ENCODE measurements around the gene DGKI.

DGKI gene

DNA sequence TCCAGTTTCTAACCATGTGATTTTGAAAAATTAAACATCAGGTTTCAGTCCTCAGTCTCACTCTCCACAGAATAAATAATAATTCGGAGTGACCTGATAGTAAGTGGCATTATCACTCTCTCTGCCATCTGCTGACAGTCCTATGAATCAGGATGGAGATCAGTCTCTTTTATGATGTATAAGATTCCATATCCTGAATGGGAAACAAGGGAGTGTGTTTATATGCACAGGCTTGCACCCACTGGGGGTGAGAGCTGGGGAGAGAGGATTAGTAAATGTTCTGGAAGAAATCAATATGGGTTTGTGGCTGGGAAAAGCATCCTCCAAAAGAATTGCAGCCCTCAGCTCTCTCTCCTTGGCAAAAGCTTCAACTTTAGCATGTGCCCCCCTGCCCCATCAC lies 45.3 kb downstream of the DGKI start:
- Histone ChIP-seq H2BK15ac (ENCODE audit: low read depth, poor library complexity, severe bottlenecking) (no peak overlapping the region), H3K9me3 (ENCODE audit: control insufficient read depth, low read length) (no peaks in the 10 kb centered on the region), H4K8ac (ENCODE audit: low read length) (no peak overlapping the region), H3K36me3 (ENCODE audit: control insufficient read depth in 1 of 2, insufficient read depth in 2 of 2, low read depth in 1 of 2, low read length in 2 of 2) (no peaks in the 10 kb centered on the region), H3K79me1 (replicated peaks; ENCODE audit: low read length, poor library complexity, severe bottlenecking) (no peaks in the 10 kb centered on the region), H3K27me3 (ENCODE audit: control insufficient read depth in 1 of 2, insufficient read depth in 1 of 2, low read length in 2 of 2) (no peaks in the 10 kb centered on the region), H2AK5ac (ENCODE audit: low read length, severe bottlenecking) (no peak overlapping the region), H2AFZ (ENCODE audit: low read depth, low read length) (no peak overlapping the region), H3K23ac (ENCODE audit: low read length in 2 of 2) (no peak overlapping the region), H3K9ac (ENCODE audit: low read length) (no peak overlapping the region), H3K4me3 (ENCODE audit: insufficient read depth in 1 of 2, low read depth in 1 of 2, low read length in 2 of 2) (no peak overlapping the region), H4K91ac (ENCODE audit: low read length) (no peak overlapping the region), H3K4ac (ENCODE audit: low read depth in 1 of 2, low read length in 2 of 2) (no peak overlapping the region), H3K18ac (ENCODE audit: low read depth in 1 of 2, low read length in 2 of 2) (no peak overlapping the region), H3K14ac (ENCODE audit: low read length in 2 of 2) (no peak overlapping the region), H3K4me1 (ENCODE audit: control insufficient read depth, insufficient read depth, low read depth, low read length) (peaks cover 3% of the 10 kb centered on the region), H3K27ac (ENCODE audit: low read length, poor library complexity, severe bottlenecking) (no peak overlapping the region), H2BK12ac (ENCODE audit: low read length in 2 of 2) (no peak overlapping the region), H2BK120ac (ENCODE audit: low read depth, low read length) (no peak overlapping the region), H2BK5ac (ENCODE audit: low read depth, low read length, poor library complexity, severe bottlenecking) (no peak overlapping the region), H3K4me2 (ENCODE audit: low read length, poor library complexity, severe bottlenecking) (no peak overlapping the region)
- 100% methylated on average over 1 of the region's 1 CpG for WGBS
- DNase-seq: no peak

DNA sequence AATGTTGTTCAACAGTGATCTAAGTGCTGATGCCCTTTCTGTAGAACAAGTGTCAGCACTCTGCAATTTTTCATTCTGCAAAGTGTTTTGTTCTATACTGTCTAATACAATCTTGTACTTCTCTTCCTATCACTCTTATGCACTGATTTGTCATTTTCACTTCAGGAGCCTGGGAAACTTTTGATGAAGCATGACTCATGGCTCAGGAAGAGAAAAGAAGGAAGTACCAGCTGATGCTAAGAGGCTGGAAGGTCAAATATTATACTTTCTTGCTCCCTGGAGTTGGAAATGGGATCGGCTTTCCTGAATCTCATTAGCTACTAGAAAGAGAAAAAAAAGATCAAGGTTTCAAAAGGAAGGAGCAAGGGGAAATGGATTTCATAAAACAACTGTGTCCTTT lies 45.8 kb downstream of the DGKI start:
- H3K4me3 ChIP-seq (ENCODE audit: insufficient read depth in 1 of 2, low read depth in 1 of 2, low read length in 2 of 2): no peak overlapping the region
- DNase-seq: peak; percentile 8
- H3K18ac ChIP-seq (ENCODE audit: low read depth in 1 of 2, low read length in 2 of 2): no peak overlapping the region
- no peak overlapping the region for H2BK120ac ChIP-seq (ENCODE audit: low read depth, low read length)
- H2BK12ac ChIP-seq (ENCODE audit: low read length in 2 of 2): no peak overlapping the region
- H3K36me3 ChIP-seq (ENCODE audit: control insufficient read depth in 1 of 2, insufficient read depth in 2 of 2, low read depth in 1 of 2, low read length in 2 of 2): no peaks in the 10 kb centered on the region
- H3K79me1 ChIP-seq (replicated peaks; ENCODE audit: low read length, poor library complexity, severe bottlenecking): no peaks in the 10 kb centered on the region
- no peak overlapping the region for H3K4me2 ChIP-seq (ENCODE audit: low read length, poor library complexity, severe bottlenecking)
- H3K14ac ChIP-seq (ENCODE audit: low read length in 2 of 2): no peak overlapping the region
- no peak overlapping the region for H2AK5ac ChIP-seq (ENCODE audit: low read length, severe bottlenecking)
- H3K27ac ChIP-seq (ENCODE audit: low read length, poor library complexity, severe bottlenecking): no peak overlapping the region
- H3K27me3 ChIP-seq (ENCODE audit: control insufficient read depth in 1 of 2, insufficient read depth in 1 of 2, low read length in 2 of 2): no peaks in the 10 kb centered on the region
- H3K4ac ChIP-seq (ENCODE audit: low read depth in 1 of 2, low read length in 2 of 2): no peak overlapping the region
- WGBS: no CpG with 5 or more reads among the region's 1 CpG
- H3K9me3 ChIP-seq (ENCODE audit: control insufficient read depth, low read length): no peaks in the 10 kb centered on the region
- no peak overlapping the region for H3K9ac ChIP-seq (ENCODE audit: low read length)
- peaks cover 3% of the 10 kb centered on the region for H3K4me1 ChIP-seq (ENCODE audit: control insufficient read depth, insufficient read depth, low read depth, low read length)
- no peak overlapping the region for H4K8ac ChIP-seq (ENCODE audit: low read length)
- H4K91ac ChIP-seq (ENCODE audit: low read length): no peak overlapping the region
- no peak overlapping the region for H2BK5ac ChIP-seq (ENCODE audit: low read depth, low read length, poor library complexity, severe bottlenecking)
- no peak overlapping the region for H2AFZ ChIP-seq (ENCODE audit: low read depth, low read length)
- no peak overlapping the region for H3K23ac ChIP-seq (ENCODE audit: low read length in 2 of 2)
- H2BK15ac ChIP-seq (ENCODE audit: low read depth, poor library complexity, severe bottlenecking): no peak overlapping the region

DNA sequence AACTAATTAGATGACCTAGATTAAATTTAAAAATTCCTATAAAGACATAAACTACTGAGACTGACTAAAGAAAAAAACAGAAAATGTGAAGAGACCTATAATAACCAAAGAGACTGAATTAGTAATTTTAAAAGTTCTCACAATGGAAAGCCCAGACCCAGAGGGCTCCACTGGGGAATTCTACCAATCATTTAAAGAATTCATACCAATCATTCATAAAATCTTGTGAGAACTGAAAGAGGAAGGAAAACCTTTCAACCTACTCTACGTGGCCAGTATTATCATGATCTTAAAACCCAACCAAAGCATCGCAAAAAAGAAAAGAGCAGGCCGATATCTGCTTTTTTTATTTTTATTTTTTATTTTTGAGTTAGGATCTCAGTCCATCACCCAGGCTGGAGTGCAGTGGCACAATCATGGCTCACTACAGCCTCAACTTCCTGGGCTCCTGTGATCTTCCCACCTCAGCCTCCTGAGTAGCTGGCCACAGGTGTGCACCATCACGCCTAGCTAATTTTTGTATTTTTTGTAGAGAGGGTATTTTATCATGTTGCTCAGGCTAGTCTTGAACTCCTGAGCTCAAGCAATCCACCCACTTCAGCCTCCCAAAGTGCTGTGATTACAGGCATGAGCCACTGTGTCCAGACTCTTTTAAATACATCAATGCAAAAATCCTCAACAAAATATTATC lies 48.6 kb downstream of the DGKI start:
- H3K4ac ChIP-seq (ENCODE audit: low read depth in 1 of 2, low read length in 2 of 2): no peak overlapping the region
- H3K27ac ChIP-seq (ENCODE audit: low read length, poor library complexity, severe bottlenecking): no peak overlapping the region
- no peaks in the 10 kb centered on the region for H3K79me1 ChIP-seq (replicated peaks; ENCODE audit: low read length, poor library complexity, severe bottlenecking)
- H2BK5ac ChIP-seq (ENCODE audit: low read depth, low read length, poor library complexity, severe bottlenecking): no peak overlapping the region
- H4K91ac ChIP-seq (ENCODE audit: low read length): no peak overlapping the region
- H3K9ac ChIP-seq (ENCODE audit: low read length): no peak overlapping the region
- no peak overlapping the region for H3K4me3 ChIP-seq (ENCODE audit: insufficient read depth in 1 of 2, low read depth in 1 of 2, low read length in 2 of 2)
- no CpG with 5 or more reads among the region's 4 CpGs for WGBS
- no peak overlapping the region for H2BK120ac ChIP-seq (ENCODE audit: low read depth, low read length)
- no peak overlapping the region for H2AFZ ChIP-seq (ENCODE audit: low read depth, low read length)
- H3K14ac ChIP-seq (ENCODE audit: low read length in 2 of 2): no peak overlapping the region
- no peak overlapping the region for H3K4me2 ChIP-seq (ENCODE audit: low read length, poor library complexity, severe bottlenecking)
- H3K9me3 ChIP-seq (ENCODE audit: control insufficient read depth, low read length): no peaks in the 10 kb centered on the region
- H4K8ac ChIP-seq (ENCODE audit: low read length): no peak overlapping the region
- no peaks in the 10 kb centered on the region for H3K4me1 ChIP-seq (ENCODE audit: control insufficient read depth, insufficient read depth, low read depth, low read length)
- H2BK15ac ChIP-seq (ENCODE audit: low read depth, poor library complexity, severe bottlenecking): no peak overlapping the region
- no peak overlapping the region for H2AK5ac ChIP-seq (ENCODE audit: low read length, severe bottlenecking)
- H3K36me3 ChIP-seq (ENCODE audit: control insufficient read depth in 1 of 2, insufficient read depth in 2 of 2, low read depth in 1 of 2, low read length in 2 of 2): no peaks in the 10 kb centered on the region
- no peaks in the 10 kb centered on the region for H3K27me3 ChIP-seq (ENCODE audit: control insufficient read depth in 1 of 2, insufficient read depth in 1 of 2, low read length in 2 of 2)
- DNase-seq: no peak
- no peak overlapping the region for H3K23ac ChIP-seq (ENCODE audit: low read length in 2 of 2)
- H3K18ac ChIP-seq (ENCODE audit: low read depth in 1 of 2, low read length in 2 of 2): no peak overlapping the region
- H2BK12ac ChIP-seq (ENCODE audit: low read length in 2 of 2): no peak overlapping the region

DNA sequence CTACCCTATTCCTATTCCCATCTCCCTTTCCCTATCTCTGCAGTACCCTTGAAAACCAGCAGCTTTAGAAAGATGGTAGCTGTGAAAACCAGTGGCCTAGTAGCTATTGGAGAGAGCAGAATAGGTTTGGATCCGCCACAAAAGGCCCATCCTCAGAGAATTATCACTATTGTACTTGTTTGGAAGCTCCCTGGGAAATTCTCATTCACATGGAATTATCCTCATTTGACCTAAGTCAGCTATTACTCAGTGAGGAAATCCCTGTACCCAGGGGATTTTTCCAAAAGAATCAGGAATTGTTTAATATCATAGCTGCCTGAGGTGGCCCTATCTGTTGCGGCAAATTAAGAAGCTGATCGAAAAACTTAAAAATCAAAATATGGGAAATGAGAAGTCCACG lies 51.6 kb downstream of the DGKI start:
- Histone ChIP-seq H2BK120ac (ENCODE audit: low read depth, low read length) (no peak overlapping the region), H3K4me3 (ENCODE audit: insufficient read depth in 1 of 2, low read depth in 1 of 2, low read length in 2 of 2) (no peak overlapping the region), H3K9ac (ENCODE audit: low read length) (no peak overlapping the region), H3K9me3 (ENCODE audit: control insufficient read depth, low read length) (no peaks in the 10 kb centered on the region), H2AFZ (ENCODE audit: low read depth, low read length) (no peak overlapping the region), H3K18ac (ENCODE audit: low read depth in 1 of 2, low read length in 2 of 2) (no peak overlapping the region), H3K14ac (ENCODE audit: low read length in 2 of 2) (no peak overlapping the region), H2BK15ac (ENCODE audit: low read depth, poor library complexity, severe bottlenecking) (no peak overlapping the region), H3K79me1 (replicated peaks; ENCODE audit: low read length, poor library complexity, severe bottlenecking) (no peaks in the 10 kb centered on the region), H3K4ac (ENCODE audit: low read depth in 1 of 2, low read length in 2 of 2) (no peak overlapping the region), H2BK5ac (ENCODE audit: low read depth, low read length, poor library complexity, severe bottlenecking) (no peak overlapping the region), H3K36me3 (ENCODE audit: control insufficient read depth in 1 of 2, insufficient read depth in 2 of 2, low read depth in 1 of 2, low read length in 2 of 2) (no peaks in the 10 kb centered on the region), H3K27me3 (ENCODE audit: control insufficient read depth in 1 of 2, insufficient read depth in 1 of 2, low read length in 2 of 2) (no peaks in the 10 kb centered on the region), H3K27ac (ENCODE audit: low read length, poor library complexity, severe bottlenecking) (no peak overlapping the region), H3K4me1 (ENCODE audit: control insufficient read depth, insufficient read depth, low read depth, low read length) (no peaks in the 10 kb centered on the region), H2AK5ac (ENCODE audit: low read length, severe bottlenecking) (no peak overlapping the region), H3K23ac (ENCODE audit: low read length in 2 of 2) (no peak overlapping the region), H4K91ac (ENCODE audit: low read length) (no peak overlapping the region), H2BK12ac (ENCODE audit: low read length in 2 of 2) (no peak overlapping the region), H4K8ac (ENCODE audit: low read length) (no peak overlapping the region), H3K4me2 (ENCODE audit: low read length, poor library complexity, severe bottlenecking) (no peak overlapping the region)
- 84% methylated on average over 4 of the region's 4 CpGs for WGBS
- no peak for DNase-seq
